Loucy (cell line): ENCODE measurements around the gene HAP1.

Experiments
- H2AFZ ChIP-seq: fragments of 200-600 bp; sonication (generic); 2 replicates; pipeline ENCODE4 v1.6.0; 2016; ENCODE audit warnings: antibody characterized with exemption, mild to moderate bottlenecking, low read length, moderate library complexity
- H3F3A ChIP-seq: fragments of 200-600 bp; 2 replicates; pipeline ENCODE4 v1.6.0; 2016; ENCODE audit warnings: antibody characterized with exemption, low read depth, mild to moderate bottlenecking
- H3K27me3 ChIP-seq: fragments of 200-600 bp; sonication (generic); 2 replicates; pipeline ENCODE4 v1.6.1; 2014; ENCODE audit warnings: low read length, mild to moderate bottlenecking; ENCODE audit not compliant: insufficient read depth, poor library complexity, severe bottlenecking
- H3K36me3 ChIP-seq: fragments of 200-600 bp; sonication (generic); 2 replicates; pipeline ENCODE4 v1.6.1; 2016; ENCODE audit warnings: low read length; ENCODE audit not compliant: insufficient read depth
- H3K4me1 ChIP-seq: fragments of 200-600 bp; sonication (generic); 2 replicates; pipeline ENCODE4 v1.5.1; 2014; ENCODE audit warnings: low read length, mild to moderate bottlenecking; ENCODE audit not compliant: insufficient read depth, poor library complexity, severe bottlenecking
- H3K4me2 ChIP-seq: fragments of 200-600 bp; sonication (generic); 2 replicates; pipeline ENCODE4 v1.6.0; 2014; ENCODE audit warnings: antibody characterized with exemption, low read length, low read depth, mild to moderate bottlenecking; ENCODE audit not compliant: poor library complexity, severe bottlenecking
- H3K4me3 ChIP-seq: fragments of 200-600 bp; sonication (generic); 2 replicates; pipeline ENCODE4 v1.5.1; 2014; ENCODE audit warnings: low read length, mild to moderate bottlenecking, mixed read lengths; ENCODE audit not compliant: poor library complexity, severe bottlenecking
- H3K79me2 ChIP-seq: fragments of 200-600 bp; sonication (generic); 2 replicates; pipeline ENCODE4 v1.6.1; 2014; ENCODE audit warnings: low read length; ENCODE audit not compliant: insufficient read depth
- H3K9ac ChIP-seq: fragments of 200-600 bp; sonication (generic); 2 replicates; pipeline ENCODE4 v1.6.0; 2014; ENCODE audit warnings: mild to moderate bottlenecking, low read depth, low read length, moderate library complexity; ENCODE audit not compliant: poor library complexity, severe bottlenecking
- H3K9me2 ChIP-seq: fragments of 200-600 bp; sonication (generic); replicated peaks from 2 replicates; pipeline ENCODE4 v1.6.1; 2016; ENCODE audit warnings: low read depth, low read length, mixed read lengths
- H3K9me3 ChIP-seq: fragments of 200-600 bp; sonication (generic); 2 replicates; pipeline ENCODE4 v1.6.1; 2014; ENCODE audit warnings: mild to moderate bottlenecking, antibody characterized with exemption, low read length, low read depth; ENCODE audit not compliant: insufficient read depth
- H4K20me1 ChIP-seq: fragments of 200-600 bp; sonication (generic); 2 replicates; pipeline ENCODE4 v1.6.0; 2014; ENCODE audit warnings: antibody characterized with exemption, low read length, mild to moderate bottlenecking; ENCODE audit not compliant: insufficient read depth, poor library complexity, severe bottlenecking
- EZH2phosphoT487 ChIP-seq: fragments of 200-600 bp; IDR thresholded peaks from 2 replicates; pipeline ENCODE4 v1.6.1; 2018; ENCODE audit warnings: antibody characterized with exemption, mild to moderate bottlenecking, moderate library complexity, borderline replicate concordance
- TF ChIP-seq, protein P1 (sequence below): fragments of 200-600 bp; sonication (generic); conservative IDR thresholded peaks from 2 replicates; pipeline ENCODE4 v1.5.1; 2014; ENCODE audit warnings: mild to moderate bottlenecking, antibody characterized with exemption, low read length

Gene HAP1

DNA sequence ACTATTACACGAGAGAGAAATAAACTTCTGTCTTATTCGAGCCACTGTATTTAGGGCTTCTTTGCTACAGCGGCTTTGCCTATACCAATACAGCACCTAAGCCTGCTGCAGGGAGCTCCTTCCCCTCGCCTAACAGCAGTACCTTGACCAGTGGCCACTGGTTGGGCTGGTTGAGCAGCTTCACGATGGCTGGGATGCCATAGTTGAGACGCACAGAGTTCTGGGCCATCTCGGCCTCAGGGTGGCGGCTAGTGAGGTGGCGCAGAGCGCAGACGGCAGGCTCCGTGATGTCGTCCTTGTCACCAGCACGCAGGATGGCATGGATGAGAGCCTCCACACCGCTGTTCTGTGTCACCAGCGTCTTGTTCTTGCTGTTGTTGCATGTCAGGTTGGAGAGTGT is 28.4 kb upstream of the HAP1 start:
- Histone ChIP-seq H3K9ac (no peak overlapping the region), H2AFZ (no peak overlapping the region), H4K20me1 (peaks cover 3% of the 10 kb centered on the region), H3K9me2 (no peaks in the 10 kb centered on the region), H3K36me3 (peaks cover 86% of the 10 kb centered on the region; the same call in 1 of the 2 replicates), H3K4me3 (no peak overlapping the region), H3K79me2 (no peaks in the 10 kb centered on the region), H3K4me2 (no peak overlapping the region), H3F3A (no peaks in the 10 kb centered on the region), H3K27me3 (no peaks in the 10 kb centered on the region), H3K4me1 (no peaks in the 10 kb centered on the region), H3K9me3 (no peaks in the 10 kb centered on the region)
- TF ChIP-seq, protein P1, sequence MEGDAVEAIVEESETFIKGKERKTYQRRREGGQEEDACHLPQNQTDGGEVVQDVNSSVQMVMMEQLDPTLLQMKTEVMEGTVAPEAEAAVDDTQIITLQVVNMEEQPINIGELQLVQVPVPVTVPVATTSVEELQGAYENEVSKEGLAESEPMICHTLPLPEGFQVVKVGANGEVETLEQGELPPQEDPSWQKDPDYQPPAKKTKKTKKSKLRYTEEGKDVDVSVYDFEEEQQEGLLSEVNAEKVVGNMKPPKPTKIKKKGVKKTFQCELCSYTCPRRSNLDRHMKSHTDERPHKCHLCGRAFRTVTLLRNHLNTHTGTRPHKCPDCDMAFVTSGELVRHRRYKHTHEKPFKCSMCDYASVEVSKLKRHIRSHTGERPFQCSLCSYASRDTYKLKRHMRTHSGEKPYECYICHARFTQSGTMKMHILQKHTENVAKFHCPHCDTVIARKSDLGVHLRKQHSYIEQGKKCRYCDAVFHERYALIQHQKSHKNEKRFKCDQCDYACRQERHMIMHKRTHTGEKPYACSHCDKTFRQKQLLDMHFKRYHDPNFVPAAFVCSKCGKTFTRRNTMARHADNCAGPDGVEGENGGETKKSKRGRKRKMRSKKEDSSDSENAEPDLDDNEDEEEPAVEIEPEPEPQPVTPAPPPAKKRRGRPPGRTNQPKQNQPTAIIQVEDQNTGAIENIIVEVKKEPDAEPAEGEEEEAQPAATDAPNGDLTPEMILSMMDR: no peak
- no peak for TF ChIP-seq EZH2phosphoT487

DNA sequence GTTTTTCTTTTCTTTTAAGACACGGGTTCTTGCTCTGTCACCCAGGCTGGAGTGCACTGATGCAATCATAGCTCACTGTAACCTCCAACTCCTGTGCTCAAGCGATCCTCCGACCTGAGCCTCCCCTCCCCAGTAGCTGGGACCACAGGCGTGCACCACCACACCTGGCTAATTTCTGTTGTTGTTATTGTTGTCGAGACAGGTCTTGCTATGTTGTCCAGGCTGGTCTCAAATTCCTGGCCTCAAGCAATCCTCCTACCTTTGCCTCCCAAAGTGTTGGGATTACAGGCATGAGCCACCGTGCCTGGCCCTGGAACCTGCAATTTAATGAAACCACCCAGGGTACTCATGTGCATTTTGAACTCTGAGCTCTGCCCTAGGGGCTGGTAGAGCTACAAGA is 27.9 kb upstream of the HAP1 start:
- peaks cover 3% of the 10 kb centered on the region for H4K20me1 ChIP-seq

DNA sequence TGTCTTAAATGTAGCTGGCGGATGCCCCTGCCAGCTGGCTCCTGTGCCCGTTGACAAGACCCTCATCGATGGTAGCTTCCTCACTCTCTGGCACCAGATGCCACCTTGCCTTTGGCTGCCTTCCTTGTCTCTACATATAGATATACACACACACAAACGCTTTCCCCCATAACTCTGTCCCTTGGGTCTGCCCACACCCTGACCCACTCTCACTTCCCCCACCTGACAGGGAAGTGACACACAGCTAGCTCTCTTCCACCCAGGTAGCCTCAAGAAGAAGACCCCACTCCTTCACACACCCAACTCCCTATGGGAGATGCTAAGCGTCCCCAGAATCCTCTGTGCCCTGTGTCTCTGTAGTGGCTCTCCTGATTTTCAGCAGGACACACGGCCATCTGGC is 26.4 kb upstream of the HAP1 start:
- no peak overlapping the region for H3K4me2 ChIP-seq
- no peak overlapping the region for H3K9ac ChIP-seq
- H3K27me3 ChIP-seq: no peaks in the 10 kb centered on the region
- no peak overlapping the region for H3K4me3 ChIP-seq
- H3K79me2 ChIP-seq: no peaks in the 10 kb centered on the region
- no peaks in the 10 kb centered on the region for H3F3A ChIP-seq
- H3K9me3 ChIP-seq: no peaks in the 10 kb centered on the region
- peaks cover 83% of the 10 kb centered on the region; the same call in 1 of the 2 replicates for H3K36me3 ChIP-seq
- H4K20me1 ChIP-seq: peaks cover under 1% of the 10 kb centered on the region
- TF ChIP-seq EZH2phosphoT487: no peak
- TF ChIP-seq, protein P1: no peak
- no peaks in the 10 kb centered on the region for H3K9me2 ChIP-seq
- no peak overlapping the region for H2AFZ ChIP-seq
- no peaks in the 10 kb centered on the region for H3K4me1 ChIP-seq

More for the DNA sequence above, 27.9 kb upstream of the HAP1 start:
- Histone ChIP-seq H3K79me2 (no peaks in the 10 kb centered on the region), H3K4me2 (no peak overlapping the region), H2AFZ (no peak overlapping the region), H3K36me3 (peaks cover 86% of the 10 kb centered on the region; the same call in 1 of the 2 replicates), H3K9me3 (no peaks in the 10 kb centered on the region), H3K27me3 (no peaks in the 10 kb centered on the region), H3K9me2 (no peaks in the 10 kb centered on the region), H3K4me3 (no peak overlapping the region), H3K9ac (no peak overlapping the region), H3F3A (no peaks in the 10 kb centered on the region), H3K4me1 (no peaks in the 10 kb centered on the region)
- TF ChIP-seq, protein P1: no peak
- TF ChIP-seq EZH2phosphoT487: no peak
